D341Med (cell line): ENCODE measurements around the gene CEP85.
"Not testable (repeated sequence)": the region's sequence is repeated elsewhere in the genome, so short reads cannot be mapped to it uniquely, and the experiment has no call there.

Experiments used
- DNase-seq: peaks from one replicate; pipeline ENCODE4 v3.0.0; 2012; ENCODE audit warnings: low spot score

Gene CEP85

DNA sequence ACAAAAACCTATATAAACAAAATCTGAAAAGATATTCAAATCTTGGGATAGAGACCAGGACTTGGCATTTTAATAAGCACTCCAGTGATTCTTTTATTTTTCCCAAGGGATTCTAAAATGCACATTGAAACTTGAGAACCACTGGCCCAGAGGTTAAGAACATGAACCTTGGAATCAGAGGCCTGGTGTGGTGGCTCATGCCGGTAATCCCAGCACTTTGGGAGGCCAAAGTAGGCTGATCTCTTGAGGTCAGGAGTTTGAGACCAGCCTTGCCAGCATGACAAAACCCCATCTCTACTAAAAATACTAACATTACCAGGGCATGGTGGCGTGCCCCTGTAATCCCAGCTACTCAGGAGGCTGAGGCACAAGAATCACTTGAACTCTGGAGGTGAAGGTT lies 12.9 kb upstream of the CEP85 start:
- DNase-seq = no peak

DNA sequence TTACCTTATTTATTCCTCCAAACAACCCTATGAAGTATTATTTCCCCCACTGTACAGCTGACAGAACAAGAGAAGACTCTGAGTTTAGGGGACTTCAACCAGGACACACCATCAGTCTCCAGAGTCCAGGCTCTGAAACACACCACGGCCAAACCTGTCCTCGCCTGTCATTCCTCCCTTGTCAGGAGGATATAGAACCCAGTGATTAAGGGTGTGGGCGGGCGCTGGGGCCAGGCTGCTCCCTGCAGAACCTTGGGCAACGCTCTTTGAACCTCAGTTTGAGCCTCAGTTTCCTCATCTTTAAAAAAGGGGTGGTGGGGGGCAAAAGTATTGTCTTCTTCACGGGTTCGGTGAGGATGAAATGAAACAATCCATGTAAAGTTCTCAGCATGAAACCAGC lies 9.4 kb upstream of the CEP85 start:
- no peak for DNase-seq

DNA sequence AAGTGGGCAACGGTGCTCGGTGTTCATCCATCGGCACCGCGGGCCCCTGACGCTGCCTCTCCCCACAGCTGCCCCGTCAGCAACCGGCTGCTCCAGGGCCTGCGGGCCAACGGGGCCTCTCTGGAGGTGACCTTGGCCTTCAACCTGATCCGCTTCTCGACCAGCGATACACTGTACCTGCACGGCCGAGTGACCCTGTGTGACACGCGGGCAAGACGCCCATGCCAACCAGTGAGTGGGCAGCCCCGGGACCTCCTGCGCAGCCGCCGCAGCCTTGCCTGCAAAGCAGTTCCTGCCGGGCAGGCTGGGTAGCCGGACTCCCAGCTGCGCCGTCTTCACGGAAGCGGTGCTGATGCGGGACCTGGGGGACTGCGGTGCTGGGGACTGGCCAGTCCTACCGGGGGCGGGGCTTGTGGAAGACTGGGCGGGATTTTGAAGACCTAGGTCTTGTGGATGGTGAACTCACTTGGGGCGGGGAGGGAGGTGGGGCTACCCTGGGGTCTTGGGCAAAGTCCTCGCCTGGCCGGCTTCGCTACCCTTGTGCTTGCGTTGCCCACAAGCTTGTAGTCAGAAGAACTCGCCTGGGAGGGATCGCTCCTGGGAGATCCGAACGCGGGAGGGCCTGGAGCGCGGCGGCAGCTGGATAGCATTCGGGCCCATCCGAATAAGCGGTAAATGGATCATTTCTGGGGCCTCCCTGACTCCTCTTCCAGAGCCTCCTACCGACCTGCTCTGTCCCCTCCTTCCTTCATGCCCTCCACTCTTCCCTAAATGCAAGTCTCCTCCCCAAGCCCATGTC lies 8.8 kb upstream of the CEP85 start:
- DNase-seq = no peak

DNA sequence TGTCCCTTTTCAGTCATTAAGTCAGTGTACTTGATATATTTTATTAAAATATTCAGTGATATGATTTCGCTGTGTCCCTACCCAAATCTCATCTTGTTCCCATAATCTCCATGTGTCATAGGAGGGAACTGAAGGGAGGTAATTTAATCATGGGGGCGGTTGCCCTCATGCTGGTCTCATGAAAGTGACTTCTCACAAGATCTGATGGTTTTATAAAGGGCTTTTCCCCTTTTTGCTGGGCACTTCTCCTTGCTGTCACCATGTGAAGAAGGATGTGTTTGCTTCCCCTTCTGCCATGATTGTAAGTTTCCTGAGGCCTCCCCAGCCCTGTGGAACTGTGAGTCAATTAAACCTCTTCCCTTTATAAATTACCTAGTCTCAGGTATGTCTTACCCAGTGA lies 3.3 kb upstream of the CEP85 start:
- DNase-seq = not testable (repeated sequence)

DNA sequence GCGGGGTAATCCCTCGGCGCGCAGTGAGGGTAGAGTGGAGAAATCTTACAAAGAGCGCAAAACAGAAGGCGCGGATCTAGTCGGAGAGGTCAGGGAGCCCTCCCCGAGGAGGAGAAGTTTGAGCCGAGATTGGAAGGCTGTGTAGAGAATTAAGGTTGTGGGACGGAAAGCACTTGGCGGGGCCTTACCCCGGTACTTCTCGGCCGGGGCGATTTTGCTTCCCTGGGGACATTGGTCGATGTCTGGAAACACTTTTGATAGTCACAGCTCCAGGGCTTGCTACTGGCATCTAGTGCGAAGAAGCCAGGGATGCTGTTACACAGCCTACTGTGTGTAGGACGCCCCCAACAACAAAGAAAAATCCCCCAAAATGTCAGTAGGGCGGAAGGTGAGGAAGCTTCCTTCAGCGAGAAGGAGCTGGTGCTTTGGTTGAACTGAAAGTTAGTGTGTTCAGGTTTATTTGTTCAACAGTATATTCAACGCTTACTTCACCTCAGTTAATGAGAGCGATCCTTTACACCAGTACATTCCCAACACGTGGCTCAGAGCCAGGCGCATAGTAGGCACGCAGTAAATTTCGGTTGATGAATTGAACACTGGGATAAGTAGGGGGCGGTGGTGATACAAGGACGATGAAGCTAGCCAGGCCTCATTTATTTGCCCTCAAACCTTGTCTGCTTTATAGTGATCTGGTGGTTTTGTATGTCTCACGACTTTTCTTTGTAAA lies 807 bp downstream of the CEP85 start:
- no peak for DNase-seq

DNA sequence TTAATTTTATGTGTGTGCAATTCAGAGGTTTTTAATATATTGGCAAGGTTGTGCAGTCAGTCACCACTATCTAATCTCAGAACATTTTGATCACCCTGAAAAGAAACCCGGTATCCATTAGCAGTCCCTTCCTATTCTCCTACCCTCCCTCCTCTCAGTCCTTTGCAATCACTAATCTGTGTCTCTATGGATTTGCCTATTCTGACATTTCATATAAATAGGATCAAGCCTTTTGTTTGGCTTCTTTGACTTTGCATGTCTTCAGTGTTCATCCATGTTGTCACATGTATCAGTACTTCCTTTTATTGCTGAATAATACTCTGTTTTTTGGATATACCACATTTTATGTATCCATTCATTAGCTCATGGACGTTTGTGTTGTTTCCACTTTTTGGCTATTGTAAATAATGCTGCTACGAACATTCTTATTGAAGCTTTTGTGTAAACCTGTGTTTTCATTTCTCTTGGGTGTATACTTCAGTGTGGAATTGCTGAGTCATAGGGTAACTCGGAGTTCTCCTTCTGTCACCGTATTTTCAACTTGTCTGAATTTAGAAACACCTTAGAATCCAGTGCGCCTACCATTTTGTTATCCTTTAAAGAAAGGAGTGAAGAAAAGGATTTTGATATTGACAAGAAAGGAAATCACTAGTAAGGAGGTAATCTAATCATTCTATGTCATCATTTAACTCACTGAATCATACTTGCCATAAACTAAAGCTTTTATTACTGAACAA lies 3.4 kb downstream of the CEP85 start:
- DNase-seq = no peak

DNA sequence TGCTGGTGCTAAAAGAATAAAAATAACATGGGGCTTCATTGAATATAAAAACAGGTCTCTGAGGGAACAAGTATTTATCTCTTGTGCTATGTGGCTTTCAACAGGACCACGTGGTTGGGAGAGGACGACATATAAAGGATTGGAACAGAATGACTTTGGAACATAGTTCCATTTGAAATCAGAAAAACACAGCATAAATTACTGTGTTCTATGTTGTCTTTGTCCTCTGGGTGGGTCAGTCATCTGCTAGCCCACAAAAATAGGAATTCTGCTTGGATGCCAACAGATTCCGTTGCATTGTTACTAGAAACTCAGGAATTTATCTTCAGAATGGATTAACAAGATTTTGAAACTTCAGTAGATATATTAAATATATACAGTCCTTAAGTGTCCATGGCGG lies 5.9 kb downstream of the CEP85 start:
- DNase-seq = no peak

DNA sequence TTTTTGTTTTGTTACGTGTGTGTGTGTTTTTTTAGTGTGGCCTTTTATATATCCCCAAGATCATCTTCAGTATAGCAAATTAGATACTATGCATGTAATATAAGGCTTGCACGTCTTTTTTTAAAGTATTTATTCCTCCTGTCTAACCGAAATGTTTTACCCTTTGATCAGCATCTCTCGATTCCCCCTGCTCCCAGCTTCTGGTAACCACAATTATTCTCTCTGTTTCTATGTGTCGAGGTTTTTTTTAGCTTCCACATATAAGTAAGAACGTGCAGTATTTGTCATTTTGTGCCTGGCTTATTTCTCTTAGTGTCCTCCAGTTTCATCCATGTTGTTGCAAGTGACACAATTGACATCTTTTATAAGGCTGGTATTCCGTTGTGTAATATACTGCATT lies 18.7 kb downstream of the CEP85 start:
- DNase-seq = no peak

DNA sequence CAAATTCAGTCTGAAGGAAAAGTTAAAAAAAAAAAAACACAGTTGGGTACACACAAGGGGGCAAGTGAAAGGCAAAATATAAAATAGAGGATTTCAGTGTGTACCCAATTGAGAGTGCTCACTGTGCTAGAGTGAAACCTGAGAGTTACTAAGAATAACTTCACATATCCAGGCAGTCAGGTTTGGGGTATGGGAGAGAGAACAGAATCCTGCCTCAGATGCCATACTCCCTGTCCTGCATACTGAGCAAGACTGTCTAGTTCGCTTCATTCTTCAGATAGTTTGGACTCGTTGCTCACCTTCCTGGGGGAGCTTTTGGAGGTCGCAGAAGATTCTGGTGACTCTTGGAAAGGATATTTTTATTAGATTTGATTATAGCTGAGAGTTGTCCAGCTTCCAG lies 20.4 kb downstream of the CEP85 start:
- no peak for DNase-seq

DNA sequence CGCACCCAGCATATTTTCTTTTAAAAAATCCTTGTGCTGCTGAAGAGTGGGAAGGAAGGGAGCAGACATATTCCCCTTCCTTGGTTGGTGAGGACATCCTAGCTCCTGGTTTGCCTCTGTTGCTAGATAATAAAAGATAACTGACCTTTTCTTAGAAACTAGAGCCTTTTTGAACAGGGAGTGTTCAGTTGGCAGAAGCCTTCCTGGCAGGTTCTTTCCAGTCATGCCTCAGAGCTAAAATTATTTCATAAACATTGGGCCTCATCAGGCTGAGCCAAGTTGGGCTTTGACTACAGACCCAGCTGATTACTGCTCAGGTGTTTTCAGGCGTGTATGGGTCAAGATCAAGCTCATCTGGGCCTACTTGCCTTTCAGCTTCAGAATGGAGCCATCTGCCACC lies 23.2 kb downstream of the CEP85 start:
- no peak for DNase-seq

DNA sequence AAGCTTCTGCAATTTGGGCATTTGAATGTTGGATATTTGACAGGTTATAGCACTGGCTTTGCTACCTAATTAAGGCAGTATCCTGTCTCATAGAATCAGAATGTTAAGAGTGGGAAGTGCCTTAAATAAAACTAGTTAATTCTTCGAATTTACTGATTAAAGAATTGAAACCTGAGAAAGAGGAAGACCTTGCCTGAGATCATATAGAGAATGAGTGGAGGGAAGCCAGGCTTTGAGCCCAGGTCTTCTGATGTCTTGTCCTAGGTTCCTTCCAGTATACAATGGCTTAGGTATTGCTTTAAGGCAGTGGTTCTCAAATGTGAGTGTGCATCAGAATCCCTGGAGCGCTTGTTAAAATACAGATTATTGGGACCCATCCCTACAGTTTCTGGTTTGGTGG lies 25.0 kb downstream of the CEP85 start:
- DNase-seq = no peak

DNA sequence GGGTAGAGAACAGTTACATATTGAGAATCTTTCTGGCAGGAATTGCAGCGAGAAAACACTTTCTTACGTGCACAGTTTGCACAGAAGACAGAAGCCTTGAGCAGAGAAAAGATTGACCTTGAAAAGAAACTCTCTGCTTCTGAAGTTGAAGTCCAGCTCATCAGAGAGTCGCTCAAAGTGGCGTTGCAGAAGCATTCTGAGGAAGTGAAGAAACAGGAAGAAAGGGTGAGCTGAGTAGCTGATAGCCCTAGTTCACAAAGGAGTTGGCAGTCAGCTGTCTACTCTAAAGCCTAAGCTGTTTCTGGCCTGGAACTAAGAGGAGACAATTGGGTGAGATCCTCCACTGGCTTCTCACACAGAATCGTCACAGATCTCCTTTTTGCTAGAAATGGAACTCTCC lies 25.6 kb downstream of the CEP85 start:
- DNase-seq = no peak

DNA sequence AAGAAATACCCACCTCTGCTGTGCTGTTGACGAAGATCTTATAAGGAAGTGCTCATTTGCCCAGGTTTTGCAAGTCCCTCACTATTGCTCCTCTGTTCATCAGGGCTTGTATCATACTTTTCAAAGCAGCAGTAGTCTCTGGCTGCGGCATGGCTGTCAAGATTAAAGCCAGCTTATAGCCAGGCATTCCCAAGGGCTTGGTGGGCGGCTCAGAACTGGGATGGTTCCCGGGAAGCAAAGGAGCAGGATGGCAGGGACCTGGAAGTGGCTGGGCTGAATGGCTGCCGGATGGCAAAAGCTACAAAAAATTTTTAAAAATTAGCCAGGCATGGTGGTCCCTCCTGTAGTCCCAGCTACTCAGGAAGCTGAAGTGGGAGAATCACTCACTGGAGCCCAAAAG lies 29.2 kb downstream of the CEP85 start:
- DNase-seq = peak; percentile 84

DNA sequence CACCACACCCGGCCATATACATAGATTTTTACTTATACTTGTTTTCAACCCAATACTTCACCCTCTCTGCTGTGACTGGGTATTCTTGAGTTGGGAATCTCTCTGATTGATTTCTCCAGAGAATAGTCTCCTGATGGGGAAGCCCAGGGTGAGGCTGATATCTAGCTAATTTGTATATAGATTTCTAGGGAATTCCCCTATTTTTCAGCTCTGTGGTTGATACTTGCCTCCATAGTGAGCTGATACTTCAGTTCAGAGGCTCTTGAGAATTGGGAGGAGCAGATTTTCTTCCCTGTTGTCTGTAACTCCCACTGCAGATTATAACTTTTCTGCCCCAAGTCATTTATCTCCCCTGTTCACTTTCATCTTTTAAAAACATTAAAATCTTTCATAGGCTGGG lies 31.4 kb downstream of the CEP85 start:
- no peak for DNase-seq

DNA sequence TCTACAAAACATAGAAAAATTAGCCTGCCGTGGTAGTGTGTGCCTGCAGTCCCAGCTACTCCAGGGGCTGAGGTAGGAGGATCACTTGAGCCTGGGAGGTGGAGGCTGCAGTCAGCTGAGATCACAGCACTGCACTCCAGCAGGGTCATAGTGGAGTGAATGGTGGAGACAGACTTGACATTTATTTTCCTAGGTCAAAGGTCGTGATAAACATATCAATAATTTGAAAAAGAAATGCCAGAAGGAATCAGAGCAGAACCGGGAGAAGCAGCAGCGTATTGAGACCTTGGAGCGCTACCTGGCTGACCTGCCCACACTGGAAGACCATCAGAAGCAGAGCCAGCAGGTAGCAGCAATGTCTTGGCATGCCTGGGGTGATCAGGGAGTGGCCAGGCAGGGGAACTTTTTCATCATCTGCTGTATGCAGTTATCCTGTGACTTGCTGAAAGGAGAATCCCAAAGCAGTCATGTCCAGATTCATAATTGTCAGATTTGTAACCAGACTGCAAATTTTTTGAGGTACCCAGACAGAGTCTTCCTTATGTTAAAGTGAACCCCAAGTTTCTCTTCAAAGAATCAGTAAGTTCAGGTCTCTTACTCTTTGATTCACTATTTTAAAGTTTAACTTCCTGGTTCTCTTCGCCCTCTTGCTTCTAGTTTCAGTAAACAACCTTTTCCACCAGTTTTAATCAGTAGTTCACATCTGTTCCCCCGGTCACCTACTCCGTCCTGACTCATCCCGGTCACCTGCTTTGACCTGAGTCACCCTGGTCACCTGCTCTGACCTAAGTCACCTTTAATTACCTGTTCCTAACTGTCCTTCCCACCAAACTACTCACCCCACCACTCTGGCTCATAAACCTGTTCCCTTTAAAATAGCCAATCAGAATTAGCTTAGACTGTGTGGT lies 34.5 kb downstream of the CEP85 start:
- no peak for DNase-seq

DNA sequence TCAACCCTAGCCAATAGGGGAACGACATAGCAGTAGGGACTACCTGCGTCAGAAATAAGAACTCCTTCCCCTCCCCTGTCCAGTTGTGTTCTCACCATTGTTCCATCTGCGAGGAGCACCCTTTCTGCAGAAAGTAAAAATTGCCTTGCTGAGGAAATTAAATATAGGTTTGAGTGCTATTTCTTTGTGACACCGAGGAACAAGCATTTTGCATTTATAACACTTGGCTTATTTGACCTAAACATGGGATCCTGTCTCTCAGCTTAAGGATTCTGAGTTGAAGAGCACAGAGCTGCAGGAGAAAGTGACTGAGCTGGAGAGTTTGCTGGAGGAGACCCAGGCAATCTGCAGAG lies 35.2 kb downstream of the CEP85 start:
- DNase-seq = no peak

DNA sequence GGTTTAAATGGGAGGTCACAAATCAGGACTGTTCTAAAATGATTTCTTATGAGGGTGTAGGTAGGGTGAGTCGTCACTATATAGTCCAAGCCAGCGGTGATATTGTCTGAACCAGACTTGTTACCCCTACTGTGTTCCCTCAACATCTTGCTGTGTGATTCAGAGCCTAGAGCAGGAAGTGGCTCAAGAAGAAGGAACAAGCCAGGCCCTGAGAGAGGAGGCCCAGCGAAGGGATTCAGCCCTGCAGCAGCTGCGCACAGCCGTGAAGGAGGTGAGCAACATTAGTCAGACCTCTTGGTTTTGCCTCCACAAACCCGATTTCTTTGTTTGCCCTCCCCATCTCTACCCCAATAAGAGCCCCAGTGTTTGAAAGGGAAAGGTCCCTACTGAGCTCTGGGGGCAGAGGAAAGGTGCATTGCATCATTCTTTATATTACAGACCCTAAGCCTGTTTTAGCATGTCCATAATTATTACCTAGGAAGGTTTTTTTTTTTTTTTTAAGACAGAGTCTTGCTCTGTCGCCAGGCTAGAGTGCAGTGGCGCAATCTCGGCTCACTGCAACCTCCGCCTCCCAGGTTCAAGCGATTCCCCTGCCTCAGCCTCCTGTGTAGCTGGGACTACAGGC lies 40.9 kb downstream of the CEP85 start:
- no peak for DNase-seq

DNA sequence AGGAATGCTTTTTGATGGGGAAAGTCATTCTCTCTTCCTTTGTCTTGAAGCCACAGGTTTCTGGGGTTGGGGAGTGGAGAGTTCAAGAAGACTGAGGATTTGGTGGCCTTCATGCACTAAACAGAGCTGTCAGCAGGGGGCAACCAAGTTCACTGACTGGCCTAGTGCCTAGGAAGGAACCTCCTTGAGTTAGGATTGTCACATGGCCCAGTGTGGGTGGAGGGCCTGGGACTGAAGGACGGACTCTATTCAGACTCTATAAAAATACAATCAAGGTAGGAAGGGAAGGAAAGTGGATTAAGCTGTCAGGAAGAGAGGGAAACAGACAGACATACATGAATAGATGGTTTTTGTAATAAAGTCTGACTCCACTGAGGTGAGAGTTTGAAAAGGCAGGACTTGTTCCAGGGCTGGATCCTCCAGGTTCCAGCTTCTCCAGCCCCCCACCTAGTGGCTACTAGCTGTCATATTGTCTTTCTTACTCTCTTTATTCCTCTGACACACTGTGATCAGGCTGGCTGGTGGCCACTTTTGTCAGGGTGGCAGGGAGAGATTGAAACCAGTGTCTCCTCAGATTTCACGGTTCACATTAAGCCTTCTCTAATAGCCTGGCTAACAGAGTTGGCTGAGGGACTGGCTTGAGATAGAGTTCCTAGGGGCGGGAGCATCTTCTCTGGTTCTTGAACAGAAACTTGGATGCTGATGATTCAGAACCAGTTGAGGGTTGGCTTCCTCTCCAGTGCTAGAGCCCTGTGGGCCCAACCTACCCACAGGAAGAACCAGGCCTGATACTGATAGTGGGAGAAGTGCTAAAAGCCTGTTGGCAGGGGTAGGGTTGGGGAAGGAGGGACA lies 41.8 kb downstream of the CEP85 start:
- DNase-seq = peak; percentile 72

DNA sequence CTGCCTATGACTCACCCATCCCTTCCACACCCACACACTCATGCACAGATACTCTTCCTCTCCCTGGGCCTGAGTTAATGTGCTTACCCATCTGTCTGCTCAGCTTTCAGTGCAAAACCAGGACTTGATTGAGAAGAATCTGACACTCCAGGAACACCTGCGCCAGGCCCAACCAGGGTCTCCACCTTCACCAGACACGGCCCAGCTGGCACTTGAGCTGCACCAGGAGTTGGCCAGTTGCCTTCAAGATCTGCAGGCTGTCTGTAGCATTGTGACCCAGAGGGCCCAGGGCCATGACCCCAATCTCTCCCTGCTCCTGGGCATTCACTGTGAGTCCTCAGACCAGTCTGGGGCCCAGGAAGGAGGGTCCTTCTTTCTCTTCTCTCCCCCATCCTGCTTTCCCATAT lies 42.4 kb downstream of the CEP85 start:
- DNase-seq = no peak

DNA sequence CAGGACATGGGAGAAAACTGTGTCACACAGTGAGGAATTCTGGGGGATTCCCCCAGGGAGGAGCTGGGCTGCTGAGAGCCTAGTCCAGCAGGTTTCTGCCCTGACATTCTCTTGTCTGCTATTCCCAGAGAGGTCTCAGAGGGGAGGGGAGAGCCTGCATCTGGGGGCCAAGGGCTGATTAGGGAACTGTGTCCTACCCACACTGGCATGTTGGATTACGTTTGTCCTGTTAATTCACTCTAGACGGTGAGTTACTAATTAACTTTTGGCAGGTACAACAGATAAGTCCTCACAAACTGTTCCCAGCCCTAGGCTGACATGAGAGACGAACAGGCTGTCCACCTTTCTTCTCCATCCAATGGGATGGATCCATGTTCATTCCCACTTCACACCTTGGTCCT lies 43.3 kb downstream of the CEP85 start:
- DNase-seq = no peak

DNA sequence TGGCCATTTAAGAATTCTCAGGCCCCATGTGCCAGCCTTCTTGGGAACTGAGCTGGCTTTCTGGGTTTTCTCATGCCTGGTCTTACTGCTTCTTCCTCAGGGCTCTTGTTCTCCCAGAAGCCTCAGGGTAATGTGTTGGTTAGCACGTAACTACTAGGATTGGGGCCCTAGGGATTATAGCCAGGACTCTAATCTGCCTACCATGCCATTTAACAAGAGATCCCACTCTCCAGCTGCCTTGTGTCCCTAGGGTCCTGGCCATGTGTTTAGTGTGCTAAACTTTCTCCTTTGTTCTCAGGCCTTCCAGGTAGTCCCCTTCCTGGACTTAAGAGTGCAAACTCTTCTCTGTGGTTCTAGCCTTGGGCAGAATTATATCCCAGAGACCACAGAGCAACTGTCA lies 43.7 kb downstream of the CEP85 start:
- peak; percentile 73 for DNase-seq
